Astrocyte of the cerebellum (primary cell): ENCODE data around the gene ABCD1.
"Not testable (repeated sequence)": the region's sequence is repeated elsewhere in the genome, so short reads cannot be mapped to it uniquely, and the experiment has no call there.

Source experiments
- DNase-seq: peaks from one replicate; pipeline ENCODE4 v3.0.0-alpha.2; 2011; ENCODE audit warnings: low read depth
- H3K4me3 ChIP-seq: 2 replicates; pipeline ENCODE4 v1.5.1; 2011; ENCODE audit warnings: mild to moderate bottlenecking, low read depth, low read length, moderate library complexity
- CTCF ChIP-seq: IDR thresholded peaks from 2 replicates; pipeline ENCODE4 v1.5.1; 2012; ENCODE audit warnings: low read length, low read depth, moderate library complexity, mild to moderate bottlenecking; ENCODE audit errors: missing control alignments
- in situ Hi-C: cut with HindIII; loops from 2 replicates; pipeline ENCODE4 v1.10.0; 2017; ENCODE audit warnings: low sequenced_read_pairs

Gene ABCD1

GRCh38 chrX:153736871-153737441 is 12.3 kb downstream of the ABCD1 start:
- no peak overlapping the region for H3K4me3 ChIP-seq
- DNase-seq = no peak
- no peak for TF ChIP-seq CTCF
- in situ Hi-C loops = no loop called here

- TF ChIP-seq CTCF = no peak
- DNase-seq = no peak
- no peak overlapping the region for H3K4me3 ChIP-seq
- in situ Hi-C loops = no loop called here
Measured at GRCh38 chrX:153738056-153738605, 13.5 kb downstream of the ABCD1 start.

- in situ Hi-C loops = no loop called here
- no peak for DNase-seq
- H3K4me3 ChIP-seq = no peak overlapping the region
- TF ChIP-seq CTCF = no peak
Measured at GRCh38 chrX:153739754-153740486, 15.3 kb downstream of the ABCD1 start.

- in situ Hi-C loops = no loop called here
- DNase-seq = no peak
- no peak for TF ChIP-seq CTCF
- no peak overlapping the region for H3K4me3 ChIP-seq
Measured at GRCh38 chrX:153740631-153741222, 16.1 kb downstream of the ABCD1 start.

- DNase-seq = no peak
- no peak for TF ChIP-seq CTCF
- no peak overlapping the region for H3K4me3 ChIP-seq
- in situ Hi-C loops = no loop called here
Measured at GRCh38 chrX:153741446-153741845, 16.8 kb downstream of the ABCD1 start.

GRCh38 chrX:153742111-153742510 is 17.5 kb downstream of the ABCD1 start:
- in situ Hi-C loops, DNase-seq, H3K4me3 ChIP-seq: not testable (repeated sequence)

- DNase-seq, in situ Hi-C loops, H3K4me3 ChIP-seq: not testable (repeated sequence)
Measured at GRCh38 chrX:153742796-153743467, 18.3 kb downstream of the ABCD1 start.

GRCh38 chrX:153743468-153744209 is 19.0 kb downstream of the ABCD1 start:
- H3K4me3 ChIP-seq, DNase-seq, in situ Hi-C loops: not testable (repeated sequence)
